M059J (cell line): ENCODE results near the gene FNBP1L. TPM values are rescaled to one million over a fixed set of nuclear protein-coding genes. Genes with fewer than 3 reads are reported as not detected.
"Not testable (repeated sequence)": the region's sequence is repeated elsewhere in the genome, so short reads cannot be mapped to it uniquely, and the experiment has no call there.

Experiments used
- DNase-seq: peaks from one replicate; pipeline ENCODE4 v3.0.0-alpha.2; 2012; ENCODE audit warnings: low read depth
- total RNA-seq: library from RNA; depleted of rRNA; stranded (reverse); fragments of >200 nt; shearing (Covaris generic); gene quantifications from 2 replicates; pipeline ENCODE4 v1.2.3, GENCODE V29; 2014

The FNBP1L gene
- total RNA-seq, 1 experiment from 2014 or later = 21.7 TPM

DNA sequence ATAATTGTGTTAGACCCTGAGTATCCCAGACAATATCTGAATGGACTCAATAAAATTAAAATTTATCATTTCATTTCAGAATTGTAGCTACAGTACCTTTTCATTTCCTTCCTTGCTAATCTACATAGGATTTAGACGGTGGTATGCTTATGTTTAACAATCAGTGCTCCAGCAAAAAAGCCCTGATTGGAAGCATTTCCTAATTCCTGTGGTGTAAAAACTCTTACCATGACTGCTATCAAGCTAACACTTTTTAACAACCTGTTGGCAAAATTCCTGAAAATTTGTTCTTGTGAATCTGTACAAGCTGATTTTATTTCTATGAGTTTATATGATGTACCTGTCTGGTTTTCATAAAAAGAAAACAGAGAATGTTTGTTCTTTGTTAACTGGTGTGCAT, 5.2 kb upstream of the FNBP1L start:
- no peak for DNase-seq

DNA sequence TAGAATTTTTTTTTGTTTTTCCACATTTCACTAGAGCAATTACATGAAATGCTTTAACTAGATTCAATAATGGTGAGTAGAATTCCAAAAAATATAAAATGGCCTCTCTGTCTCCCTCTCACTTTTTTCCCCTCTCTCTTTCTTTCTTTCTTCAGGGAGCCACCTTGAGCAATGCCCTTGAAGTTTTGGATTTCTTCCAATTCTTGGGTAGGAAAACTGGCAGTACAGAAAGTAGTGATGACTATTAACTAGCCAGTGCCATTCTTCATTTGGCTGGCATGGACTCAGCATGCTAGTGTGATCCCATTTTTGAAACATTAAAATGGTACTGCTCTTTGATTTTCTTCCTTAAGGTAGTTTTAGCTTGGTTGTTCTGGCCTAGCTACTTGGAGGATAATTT, 4.5 kb upstream of the FNBP1L start:
- peak; percentile 29 for DNase-seq

DNA sequence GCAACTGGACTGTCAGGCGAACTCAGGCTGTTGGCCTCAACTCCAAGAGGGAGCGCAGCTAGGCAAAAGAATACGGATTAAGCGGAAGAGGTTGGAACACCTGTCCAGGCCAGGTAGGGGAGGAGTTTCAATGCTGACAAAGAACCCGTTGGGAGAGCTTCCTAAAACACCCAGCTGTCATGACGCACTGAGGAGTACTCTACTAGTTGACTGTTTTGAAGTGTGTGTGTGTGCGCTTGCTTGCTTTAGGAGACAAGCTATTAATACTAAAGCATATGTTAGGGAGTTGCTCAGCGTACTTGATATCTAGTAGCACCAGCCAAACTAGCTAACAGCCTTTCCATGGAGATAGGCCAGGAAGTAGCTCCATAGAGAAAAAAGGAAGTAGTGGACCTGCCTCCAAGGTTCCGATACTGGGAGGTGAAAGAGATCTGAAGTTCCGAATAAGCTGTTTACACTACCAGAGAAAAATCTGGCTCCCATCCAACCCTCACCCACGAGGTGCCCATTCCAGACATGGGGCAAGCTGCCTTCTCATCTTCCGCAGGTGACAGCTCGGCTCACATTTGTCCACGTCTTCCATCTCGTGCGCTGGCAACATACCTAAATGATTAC, 974 bp upstream of the FNBP1L start:
- peak; percentile 55 for DNase-seq

DNA sequence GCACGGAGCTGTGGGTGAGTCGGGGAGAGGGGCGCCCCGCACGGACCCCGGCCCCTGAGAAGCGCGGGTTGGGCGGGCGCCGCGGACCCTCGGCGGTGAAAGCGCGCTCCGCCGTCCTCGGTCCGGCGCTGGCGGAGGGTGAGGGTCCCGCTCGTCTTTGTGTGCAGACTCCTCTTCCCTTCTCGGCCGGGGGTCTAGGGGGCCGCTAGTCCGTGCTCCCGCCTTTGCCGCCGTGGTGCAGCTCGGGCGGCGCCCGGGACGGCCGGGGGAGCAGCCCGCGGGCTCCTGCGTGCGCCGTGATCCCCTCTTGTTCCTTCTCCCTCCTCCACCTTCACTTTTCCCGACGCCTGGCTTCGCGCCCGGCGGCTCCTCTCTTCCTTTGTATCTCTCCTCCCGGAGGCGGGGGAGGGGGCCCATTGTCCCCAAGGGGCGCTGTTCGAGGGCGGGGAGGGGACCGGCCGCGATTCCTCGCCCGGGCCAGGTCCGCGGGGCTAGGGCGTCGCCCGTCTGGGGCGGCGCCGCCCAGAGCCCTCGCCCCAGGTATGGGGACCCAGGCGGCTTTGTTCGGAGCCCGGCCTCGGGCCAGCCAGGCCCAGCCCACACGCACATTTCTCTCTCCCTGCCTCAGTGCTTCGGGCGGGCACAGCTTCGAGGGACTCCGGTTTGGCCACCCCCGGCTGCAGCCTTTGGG, 519 bp downstream of the FNBP1L start:
- DNase-seq = peak; percentile 61

DNA sequence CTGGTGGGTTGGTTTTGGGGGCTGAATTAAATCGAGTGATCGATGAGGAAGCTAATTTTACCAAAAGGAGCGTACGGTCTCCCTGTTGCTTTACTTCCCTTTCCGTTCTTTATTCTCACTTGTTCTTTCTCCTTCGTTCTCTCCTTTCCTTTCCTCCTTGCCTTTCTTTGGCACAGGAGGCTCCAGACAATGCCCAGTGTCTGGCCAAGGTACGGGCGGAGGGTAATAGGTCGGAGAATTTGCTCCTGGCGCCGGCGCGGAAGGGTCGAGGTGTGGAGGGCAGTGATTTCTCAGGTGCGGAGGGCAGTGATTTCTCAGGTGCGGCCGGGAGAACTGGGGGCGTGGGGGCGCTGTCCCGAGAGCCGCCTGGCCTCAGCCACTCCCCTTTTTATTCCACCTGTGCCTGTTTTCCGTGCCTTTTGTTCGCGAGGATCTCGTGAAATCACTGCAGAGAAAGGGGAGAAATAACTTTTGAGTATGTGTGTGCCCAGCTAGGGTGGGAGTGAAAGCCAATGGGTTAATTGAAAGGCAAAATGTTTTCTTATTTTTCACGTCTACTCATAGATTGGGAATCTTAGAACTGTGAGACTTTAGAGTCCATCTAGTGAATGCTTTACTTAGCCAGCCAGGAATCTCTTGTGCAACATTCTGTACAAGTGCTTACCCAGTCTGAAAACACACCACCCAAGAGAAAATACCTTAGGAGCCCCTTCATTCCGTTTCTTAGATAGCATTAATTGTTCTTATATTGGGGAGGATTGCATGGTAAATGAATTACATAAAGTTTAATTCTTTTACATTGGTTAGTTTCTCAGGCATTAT, 1.3 kb downstream of the FNBP1L start:
- peak; percentile 40 for DNase-seq

DNA sequence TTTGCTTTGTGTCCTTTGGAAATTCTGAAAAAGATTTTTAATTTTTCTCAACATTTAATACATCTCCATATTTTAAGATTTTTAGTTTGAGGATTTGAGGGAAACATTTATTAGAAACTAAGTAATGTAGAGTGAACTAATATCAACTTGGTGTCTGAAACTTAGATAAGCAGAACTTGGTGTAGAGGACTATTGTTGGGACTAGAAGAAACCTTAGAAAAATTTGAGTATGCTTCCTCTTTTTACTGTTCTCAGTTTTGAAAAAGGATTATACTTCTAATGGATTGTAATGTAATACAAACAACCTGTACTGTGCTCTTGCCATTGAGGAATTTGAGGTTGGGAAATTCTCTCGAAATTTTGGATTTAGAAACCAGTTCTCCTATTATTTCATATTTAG, 2.4 kb downstream of the FNBP1L start:
- no peak for DNase-seq

DNA sequence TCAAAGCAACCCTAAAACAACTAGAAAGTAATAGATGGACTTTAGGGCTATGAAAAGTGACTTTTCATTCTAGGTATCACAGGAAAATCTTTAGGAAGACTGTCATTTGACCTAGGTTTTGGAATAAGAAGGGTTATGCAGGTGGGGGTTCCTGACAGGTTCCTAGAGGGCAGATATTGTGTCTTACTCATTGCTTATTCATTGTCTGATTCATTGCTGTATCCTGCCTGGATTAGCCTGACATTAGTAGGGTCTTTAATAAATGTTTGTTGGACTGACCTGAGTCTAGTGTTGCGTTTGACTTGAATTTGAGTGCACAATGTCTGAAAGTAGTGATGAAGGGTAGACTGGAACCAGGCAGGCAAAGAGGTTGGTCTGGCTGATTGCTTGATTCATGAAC, 6.0 kb downstream of the FNBP1L start:
- DNase-seq = peak; percentile 53

DNA sequence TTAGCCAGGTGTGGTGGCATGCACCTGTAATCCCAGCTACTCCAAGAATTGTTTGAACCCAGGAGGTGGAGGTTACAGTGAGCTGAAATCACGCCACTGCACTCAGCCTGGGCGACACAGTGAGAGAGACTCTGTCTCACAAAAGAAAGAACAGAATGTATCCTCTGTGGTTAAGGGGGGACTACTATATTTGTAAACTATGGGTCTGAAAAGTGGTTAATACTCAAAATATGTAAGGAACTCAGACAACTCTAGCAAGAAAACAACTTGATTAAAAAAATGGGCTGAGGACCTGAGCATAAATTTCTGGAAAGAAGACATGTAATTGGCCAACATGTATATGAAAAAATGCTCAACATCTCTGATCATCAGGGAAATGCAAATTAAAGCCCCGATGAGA, 11.2 kb downstream of the FNBP1L start:
- no peak for DNase-seq

DNA sequence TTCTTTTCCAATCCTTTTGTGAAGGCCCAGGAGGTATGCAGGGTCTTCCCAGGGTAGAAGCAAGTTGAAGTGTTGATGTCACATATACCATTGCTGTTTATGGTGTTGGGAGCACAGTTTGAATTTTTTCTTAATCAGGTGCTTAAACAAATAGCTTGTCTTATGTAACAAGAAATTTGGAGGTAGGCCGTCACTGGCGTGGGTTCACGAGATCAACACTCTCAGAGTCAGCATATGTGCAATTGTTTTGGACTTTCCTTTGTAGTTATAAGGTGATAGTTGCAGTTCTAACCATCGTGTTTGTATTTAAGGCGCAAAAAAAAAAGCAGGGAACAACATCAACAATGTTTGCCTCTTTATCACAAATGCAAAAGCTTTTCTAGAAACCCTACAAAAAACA, 13.3 kb downstream of the FNBP1L start:
- DNase-seq = no peak

DNA sequence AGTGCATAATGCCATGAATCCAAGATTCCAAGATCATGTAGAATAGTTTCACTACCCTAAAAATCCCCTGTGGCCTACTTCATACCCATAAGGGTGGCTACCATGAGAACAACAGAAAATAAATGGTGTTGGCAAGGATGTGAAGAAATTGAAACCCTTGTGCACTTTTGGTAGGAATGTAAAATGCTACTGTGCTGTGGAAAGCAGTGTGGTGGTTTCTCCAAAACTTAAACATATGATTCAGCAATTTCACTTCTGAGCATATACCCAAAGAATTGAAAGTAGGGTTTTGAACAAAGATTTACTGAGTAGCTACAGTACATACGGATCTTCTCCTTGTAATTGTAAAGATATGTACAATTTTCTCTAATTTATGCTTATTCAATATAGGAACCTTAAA, 16.0 kb downstream of the FNBP1L start:
- DNase-seq = no peak

DNA sequence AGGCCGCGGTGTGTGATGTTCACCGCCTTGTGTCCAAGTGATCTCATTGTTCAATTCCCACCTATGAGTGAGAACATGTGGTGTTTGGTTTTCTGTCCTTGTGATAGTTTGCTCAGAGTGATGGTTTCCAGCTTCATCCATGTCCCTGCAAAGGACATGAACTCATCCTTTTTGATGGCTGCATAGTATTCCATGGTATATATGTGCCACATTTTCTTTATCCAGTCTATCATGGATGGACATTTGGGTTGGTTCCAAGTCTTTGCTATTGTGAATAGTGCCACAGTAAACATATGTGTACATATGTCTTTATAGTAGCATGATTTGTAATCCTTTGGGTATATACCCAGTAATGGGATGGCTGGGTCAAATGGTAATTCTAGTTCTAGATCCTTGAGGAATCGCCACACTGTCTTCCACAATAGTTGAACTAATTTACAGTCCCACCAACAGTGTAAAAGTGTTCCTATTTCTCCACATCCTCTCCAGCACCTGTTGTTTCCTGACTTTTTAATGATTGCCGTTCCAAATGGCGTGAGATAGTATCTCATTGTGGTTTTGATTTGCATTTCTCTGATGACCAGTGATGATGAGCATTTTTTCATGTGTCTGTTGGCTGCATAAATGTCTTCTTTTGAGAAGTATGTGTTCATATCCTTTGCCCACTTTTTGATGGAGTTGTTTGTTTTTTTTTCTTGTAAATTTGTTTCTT, 17.6 kb downstream of the FNBP1L start:
- DNase-seq = not testable (repeated sequence)

DNA sequence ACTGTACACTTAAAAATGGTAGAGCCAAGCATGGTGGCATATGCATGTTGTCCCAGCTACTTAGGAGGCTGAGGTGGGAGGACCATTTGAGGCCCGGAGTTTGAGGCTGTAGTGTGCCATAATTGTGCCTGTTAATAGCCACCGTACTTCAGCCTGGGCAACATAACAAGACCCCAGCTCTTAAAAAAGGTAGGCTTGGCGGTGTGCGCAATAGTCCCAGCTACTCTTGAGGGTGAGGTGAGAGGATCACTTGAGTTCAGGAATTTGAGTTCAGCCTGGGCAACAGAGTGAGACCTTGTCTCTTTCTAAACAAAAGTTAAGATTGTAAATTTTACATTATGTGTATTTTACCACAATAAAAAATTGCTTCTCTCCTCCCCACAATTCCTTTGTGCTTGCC, 19.7 kb downstream of the FNBP1L start:
- no peak for DNase-seq

DNA sequence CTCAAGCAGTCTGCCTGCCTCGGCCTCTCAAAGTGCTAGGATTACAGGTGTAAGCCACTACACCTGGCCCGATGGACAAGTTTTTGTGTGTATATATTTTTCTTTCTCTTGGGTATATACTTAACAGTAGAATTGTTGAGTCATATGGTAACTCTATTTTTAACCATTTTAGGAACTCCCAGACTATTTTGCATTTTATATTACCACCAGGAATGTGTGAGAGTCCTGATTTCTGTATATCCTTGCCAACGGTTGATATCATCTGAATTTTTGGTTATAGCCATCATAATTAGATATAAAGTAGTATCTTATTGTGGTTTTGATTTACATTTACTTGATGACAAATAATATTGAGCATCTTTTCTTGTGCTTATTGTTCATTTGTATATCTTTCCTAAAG, 20.7 kb downstream of the FNBP1L start:
- DNase-seq = peak; percentile 44

DNA sequence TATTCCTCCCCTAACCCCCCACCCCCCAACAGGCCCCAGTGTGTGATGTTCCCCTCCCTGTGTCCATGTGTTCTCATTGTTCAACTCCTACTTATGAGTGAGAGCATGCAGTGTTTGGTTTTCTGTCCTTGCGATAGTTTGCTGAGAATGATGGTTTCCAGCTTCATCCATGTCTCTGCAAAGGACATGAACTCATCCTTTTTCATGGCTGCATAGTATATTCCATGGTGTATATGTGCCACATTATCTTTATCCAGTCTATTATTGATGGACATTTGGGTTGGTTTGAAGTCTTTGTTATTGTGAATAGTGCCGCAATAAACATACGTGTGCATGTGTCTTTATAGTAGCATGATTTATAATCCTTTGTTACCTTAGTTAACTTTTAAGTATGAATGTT, 21.3 kb downstream of the FNBP1L start:
- DNase-seq = not testable (repeated sequence)

DNA sequence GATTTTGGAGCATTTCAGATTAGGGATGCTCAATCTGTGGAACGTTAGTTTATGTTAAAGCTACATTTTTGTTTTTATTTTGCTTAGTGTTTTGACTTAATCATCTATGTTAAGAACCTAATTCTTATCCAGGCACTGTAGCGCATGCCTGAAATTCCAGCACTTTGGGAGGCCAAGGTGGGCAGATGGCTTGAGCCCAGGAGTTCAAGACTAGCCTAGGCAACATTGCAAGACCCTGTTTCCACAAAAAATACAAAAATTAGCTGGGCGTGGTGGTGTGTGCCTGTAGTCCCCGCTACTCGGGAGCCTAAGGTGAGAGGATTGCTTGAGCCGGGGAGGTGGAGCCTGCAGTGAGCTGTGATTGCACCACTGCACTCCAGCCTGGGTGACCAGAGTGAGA, 23.4 kb downstream of the FNBP1L start:
- peak; percentile 9 for DNase-seq

DNA sequence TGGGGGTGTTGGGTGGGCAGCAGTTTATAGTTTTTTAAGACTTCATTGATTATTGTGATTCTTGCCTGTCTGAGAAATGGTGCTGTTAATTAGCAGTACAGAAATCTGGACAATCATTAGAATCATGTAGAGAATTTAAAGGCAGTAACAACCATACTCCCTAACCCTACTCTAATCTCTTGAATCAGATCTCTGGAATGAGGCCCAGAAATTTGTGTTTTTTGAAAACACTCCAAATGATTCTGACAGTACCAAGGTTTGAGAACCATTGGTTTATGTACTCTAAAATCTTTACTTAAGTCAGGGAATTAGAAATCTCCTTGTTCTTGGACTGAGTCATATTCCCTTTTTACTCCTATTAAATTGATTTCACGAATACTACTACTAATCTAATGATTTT, 24.0 kb downstream of the FNBP1L start:
- peak; percentile 89 for DNase-seq

DNA sequence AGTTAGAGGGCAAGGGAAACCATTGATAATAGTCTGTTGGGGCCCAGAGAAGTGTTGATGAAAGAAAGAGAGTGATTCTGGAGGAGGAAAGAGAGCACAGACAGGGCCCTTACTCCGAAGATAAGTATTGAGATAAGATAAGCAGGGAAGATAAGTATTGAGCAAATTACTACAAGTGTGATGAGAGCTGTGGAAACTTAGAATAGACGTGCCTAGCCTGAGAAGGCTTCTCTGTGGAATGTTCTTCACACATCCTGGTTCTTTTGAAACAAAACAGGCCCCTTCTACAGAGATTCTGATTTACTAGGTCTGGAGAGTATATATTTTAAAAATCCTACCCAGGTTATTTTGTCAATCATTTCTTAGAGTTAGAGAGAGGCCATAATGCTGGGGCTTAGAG, 26.4 kb downstream of the FNBP1L start:
- DNase-seq = no peak

DNA sequence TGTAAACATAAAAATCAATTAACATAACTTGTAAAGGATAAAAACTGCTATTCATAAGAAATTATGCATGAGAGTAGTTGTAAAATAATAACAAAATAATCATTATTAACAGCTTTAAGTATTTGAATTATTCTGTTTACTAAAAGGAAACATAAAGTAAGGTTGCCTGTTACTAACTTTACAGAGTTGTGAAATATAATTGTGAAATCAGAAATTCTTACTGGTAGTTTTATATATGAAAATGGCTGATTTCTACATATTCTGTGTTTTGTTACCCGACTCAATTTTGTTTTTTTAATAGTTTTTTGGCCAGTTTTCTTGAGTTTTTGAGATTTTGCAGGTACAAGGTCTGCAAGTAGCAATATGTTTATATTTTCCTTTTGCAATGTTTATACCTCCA, 27.8 kb downstream of the FNBP1L start:
- no peak for DNase-seq

DNA sequence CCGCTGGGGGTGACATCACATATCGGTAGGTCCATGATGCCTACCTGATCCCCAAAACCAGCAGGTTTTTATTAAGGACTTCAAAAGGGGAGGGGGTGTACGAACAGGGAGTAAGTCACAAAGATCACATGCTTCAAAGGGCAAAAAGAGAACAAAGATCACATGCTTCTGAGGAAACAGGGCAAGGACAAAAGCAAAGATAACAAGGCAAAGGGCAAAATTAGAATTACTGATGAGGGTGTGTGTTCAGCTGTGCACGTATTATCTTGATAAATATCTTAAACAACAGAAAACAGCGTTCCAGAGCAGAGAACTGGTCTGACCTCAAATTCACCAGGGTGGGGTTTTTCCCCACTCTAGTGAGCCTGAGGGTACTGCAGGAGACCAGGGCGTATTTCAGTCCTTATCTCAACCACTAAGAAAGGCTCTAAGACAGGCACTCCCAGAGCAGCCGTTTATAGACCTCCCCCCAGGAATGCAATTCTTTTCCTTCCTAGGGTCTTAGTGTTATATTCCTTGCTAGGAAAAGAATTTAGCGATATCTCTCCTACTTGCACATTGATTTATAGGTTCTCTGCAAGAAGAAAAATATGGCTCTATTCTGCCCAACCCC, 31.3 kb downstream of the FNBP1L start:
- not testable (repeated sequence) for DNase-seq

DNA sequence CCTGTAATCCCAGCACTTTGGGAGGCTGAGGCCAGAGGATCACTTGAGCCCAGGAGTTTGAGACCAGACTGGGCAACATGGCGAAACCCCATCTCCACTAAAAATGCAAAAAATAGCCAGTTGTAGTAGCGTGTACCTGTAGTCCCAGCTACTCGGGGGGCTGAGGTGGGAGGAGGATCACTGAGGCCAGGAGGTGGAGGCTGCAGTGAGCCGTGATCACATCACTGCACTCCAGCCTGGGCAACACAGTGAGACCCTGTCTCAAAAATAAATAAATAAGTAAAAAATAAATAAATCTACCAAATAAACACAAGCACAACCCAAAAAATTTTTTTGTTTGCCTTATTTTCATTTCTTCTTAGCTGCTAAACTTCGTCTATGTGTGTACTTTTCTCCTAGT, 34.0 kb downstream of the FNBP1L start:
- not testable (repeated sequence) for DNase-seq

DNA sequence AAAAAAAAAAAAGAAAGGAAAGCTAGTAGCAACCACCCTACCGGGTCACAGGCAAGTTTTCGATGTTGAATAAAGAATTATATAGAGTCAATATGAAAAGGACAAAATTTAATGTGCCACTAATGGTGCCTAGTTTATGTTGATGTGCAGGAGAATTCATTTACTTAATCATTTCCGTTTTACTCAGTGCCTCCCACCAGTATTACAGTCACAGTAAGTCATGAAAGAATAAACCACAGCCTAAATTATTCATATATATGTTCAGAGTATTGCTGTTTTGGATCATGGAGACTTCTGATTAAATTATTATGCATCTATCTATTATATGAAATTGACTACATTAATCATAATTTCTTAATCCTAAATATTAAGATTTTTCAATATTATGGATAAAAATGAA, 35.3 kb downstream of the FNBP1L start:
- no peak for DNase-seq

DNA sequence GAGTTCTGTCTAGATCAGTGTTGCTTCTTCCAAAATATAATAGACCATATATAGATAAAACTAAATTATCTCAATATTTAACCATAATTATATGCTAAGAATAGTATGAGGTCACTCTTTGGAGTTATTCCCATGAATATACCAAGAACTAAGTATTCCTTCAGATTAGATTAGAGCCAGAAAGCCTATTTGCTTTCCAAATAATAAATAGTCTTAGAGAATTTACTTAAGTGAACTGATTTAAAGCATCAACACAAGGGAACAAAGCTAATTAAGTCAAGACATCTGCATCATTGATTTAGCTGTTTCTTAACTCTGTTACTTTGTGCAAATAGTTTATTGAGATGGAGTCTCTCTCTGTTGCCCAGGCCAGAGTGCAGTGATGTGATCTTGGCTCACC, 35.7 kb downstream of the FNBP1L start:
- DNase-seq = no peak
